Liver (tissue), 9 donors: ENCODE data around the gene RPL7L1. TPM values are rescaled to one million over a fixed set of nuclear protein-coding genes. Genes with fewer than 3 reads are reported as not detected.
"Not testable (repeated sequence)": the region's sequence is repeated elsewhere in the genome, so short reads cannot be mapped to it uniquely, and the experiment has no call there.

ENCODE experiments used
- DNase-seq: peaks from one replicate; pipeline ENCODE4 v3.0.0-alpha.2; 2017; ENCODE audit warnings: low spot score
- H3K27ac ChIP-seq, 2 donors: one replicate each; pipeline ENCODE4 v1.7.0; 2013; ENCODE audit warnings: inconsistent platforms in 2 of 2, low read length in 2 of 2, control low read depth in 1 of 2, low read depth in 1 of 2, mild to moderate bottlenecking in 1 of 2
- H3K27me3 ChIP-seq, 4 donors: one replicate each; pipeline versions ENCODE4 v1.6.1 to v1.7.0; 2013; ENCODE audit warnings: low read length in 3 of 4, inconsistent platforms in 1 of 4, mild to moderate bottlenecking in 1 of 4, moderate library complexity in 1 of 4; ENCODE audit not compliant: control insufficient read depth in 4 of 4, insufficient read depth in 4 of 4
- H3K36me3 ChIP-seq, 4 donors: one replicate each; pipeline versions ENCODE4 v1.6.1 to v1.7.0; 2013; ENCODE audit warnings: low read length in 3 of 4, mild to moderate bottlenecking in 3 of 4, low read depth in 1 of 4, moderate library complexity in 1 of 4; ENCODE audit not compliant: control insufficient read depth in 4 of 4, insufficient read depth in 3 of 4
- H3K4me1 ChIP-seq, 4 donors: one replicate each; pipeline versions ENCODE4 v1.6.1 to v1.7.0; 2013; ENCODE audit warnings: low read length in 3 of 4, mild to moderate bottlenecking in 3 of 4, moderate library complexity in 1 of 4; ENCODE audit not compliant: control insufficient read depth in 4 of 4, insufficient read depth in 4 of 4
- H3K4me3 ChIP-seq, 3 donors: one replicate each; pipeline versions ENCODE4 v1.6.1 to v1.7.0; 2013; ENCODE audit warnings: low read length in 3 of 3, control low read depth in 1 of 3, low read depth in 1 of 3, mild to moderate bottlenecking in 1 of 3
- H3K9ac ChIP-seq, 2 donors: one replicate each; pipeline ENCODE4 v1.7.0; 2013; ENCODE audit warnings: low read length in 2 of 2, mild to moderate bottlenecking in 2 of 2, moderate library complexity in 2 of 2, control low read depth in 1 of 2, low read depth in 1 of 2
- H3K9me3 ChIP-seq, 4 donors: one replicate each; pipeline versions ENCODE4 v1.6.1 to v1.7.0; 2013; ENCODE audit warnings: low read length in 3 of 4; ENCODE audit not compliant: control insufficient read depth in 4 of 4
- FOXA1 ChIP-seq: IDR thresholded peaks from 2 replicates; pipeline ENCODE4 v1.6.1; 2016; ENCODE audit warnings: antibody characterized with exemption
- FOXA2 ChIP-seq: IDR thresholded peaks from 2 replicates; pipeline ENCODE4 v1.6.1; 2016; ENCODE audit warnings: antibody characterized with exemption
- JUND ChIP-seq, 2 donors: IDR thresholded peaks; 2 replicates each; pipeline ENCODE4 v1.6.1; 2016; ENCODE audit warnings: antibody characterized with exemption in 2 of 2
- NR2F2 ChIP-seq: IDR thresholded peaks from 2 replicates; pipeline ENCODE4 v1.6.1; 2016; ENCODE audit warnings: antibody characterized with exemption
- RAD21 ChIP-seq, 2 donors: IDR thresholded peaks; 2 replicates each; pipeline ENCODE4 v1.6.1; 2016; ENCODE audit warnings: antibody characterized with exemption in 2 of 2, mild to moderate bottlenecking in 2 of 2
- RXRA ChIP-seq, 2 donors: IDR thresholded peaks; 2 replicates each; pipeline ENCODE4 v1.6.1; 2017 to 2018; ENCODE audit warnings: antibody characterized with exemption in 2 of 2, mild to moderate bottlenecking in 1 of 2
- SP1 ChIP-seq: IDR thresholded peaks from 2 replicates; pipeline ENCODE4 v1.6.1; 2018; ENCODE audit warnings: antibody characterized with exemption, mild to moderate bottlenecking
- TAF1 ChIP-seq: conservative IDR thresholded peaks from 2 replicates; pipeline ENCODE4 v1.6.1; 2016; ENCODE audit warnings: antibody characterized with exemption, mild to moderate bottlenecking
- ZBTB33 ChIP-seq: IDR thresholded peaks from 2 replicates; pipeline ENCODE4 v1.6.1; 2016; ENCODE audit warnings: antibody characterized with exemption
- WGBS: extraction: QIAGEN DNeasy Blood & Tissue Kit; methylation state at CpG from one replicate; pipeline ENCODE4 v1.1.7; 2013; 5-methylcytosine and 5-hydroxymethylcytosine counted together
- polyA plus RNA-seq, 2 donors: library from polyadenylated mRNA; stranded (reverse) in 1 of 2; unstranded in 1 of 2; fragments of 200-250 nt in 1 of 2; fragments of >200 nt in 1 of 2; fragmentation: Nextera tagmentation in 1 of 2; extraction: Ambion mirVana in 1 of 2; gene quantifications; one replicate each; pipeline versions ENCODE4 v1.2.1 to v1.2.3, GENCODE V29; 2013 to 2015
- total RNA-seq, 2 donors: library from RNA; depleted of rRNA; stranded (reverse); fragments of >200 nt; gene quantifications; one replicate each; pipeline ENCODE4 v1.2.3, GENCODE V29; 2014
- TF ChIP-seq, protein P1 (sequence below): IDR thresholded peaks from 2 replicates; pipeline ENCODE4 v1.6.1; 2016; ENCODE audit warnings: antibody characterized with exemption
- TF ChIP-seq, protein P2 (sequence below): IDR thresholded peaks from 2 replicates; pipeline ENCODE4 v1.6.1; 2016; ENCODE audit warnings: antibody characterized with exemption, mild to moderate bottlenecking
- donor health status: healthy.
- donor health status: healthy.
- donor health status: healthy.
- donor health status: healthy.
- donor health status: healthy.

RPL7L1 gene
- total and polyA plus RNA-seq, 4 donors: 39.6 to 63.8 (median 47.9) TPM

DNA sequence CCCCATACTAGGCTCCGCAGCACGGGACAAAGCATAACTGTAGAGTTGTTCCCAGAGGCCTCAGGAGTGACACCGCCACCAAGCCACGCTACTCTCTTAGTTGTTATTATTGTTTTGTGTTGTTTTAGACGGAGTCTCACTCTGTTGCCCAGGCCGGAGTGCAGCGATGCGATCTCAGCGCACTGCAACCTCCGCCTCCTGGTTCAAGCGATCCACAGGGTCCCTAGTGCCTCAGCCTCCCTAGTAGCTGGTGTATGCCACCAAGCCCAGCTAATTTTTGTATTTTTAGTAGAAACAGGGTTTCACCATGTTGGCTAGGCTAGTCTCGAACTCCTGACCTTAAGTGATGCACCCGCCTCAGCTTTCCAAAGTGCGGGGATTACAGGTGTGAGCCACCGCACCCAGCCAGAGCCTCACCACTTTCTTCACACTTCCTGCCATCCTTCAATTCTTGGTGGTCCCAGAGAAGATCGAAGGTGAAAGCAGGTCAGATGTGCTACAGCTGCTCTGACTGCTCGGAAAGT is 11.8 kb downstream of the RPL7L1 start:
- Histone ChIP-seq H3K27me3 (no peaks in the 10 kb centered on the region), H3K9ac (peak overlapping the region; percentile 45 to 93), H3K4me3 (peak overlapping the region; percentile 72 to 88 (median 85)), H3K36me3 (peaks cover 0 to 4% (median 1%) of the 10 kb centered on the region in 4 donors), H3K4me1 (peaks cover 3 to 15% (median 10%) of the 10 kb centered on the region in 4 donors), H3K9me3 (no peaks in the 10 kb centered on the region), H3K27ac (peak overlapping the region; percentile 85 to 87)
- no peak for DNase-seq
- WGBS: 48% methylated on average over 17 of the region's 17 CpGs
- TF ChIP-seq RXRA (IDR thresholded peaks at IDR 0.05) (no peak), RAD21 (IDR thresholded peaks at IDR 0.05) (no peak), SP1 (no peak), FOXA2 (no peak), TAF1 (no peak)
- TF ChIP-seq, protein P1, sequence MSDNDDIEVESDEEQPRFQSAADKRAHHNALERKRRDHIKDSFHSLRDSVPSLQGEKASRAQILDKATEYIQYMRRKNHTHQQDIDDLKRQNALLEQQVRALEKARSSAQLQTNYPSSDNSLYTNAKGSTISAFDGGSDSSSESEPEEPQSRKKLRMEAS: no peak

- H3K4me1 ChIP-seq: peaks cover 3 to 16% (median 11%) of the 10 kb centered on the region in 4 donors
- H3K27ac ChIP-seq: not testable (repeated sequence)
Observed at GRCh38 chr6:42894041-42894828, 14.8 kb downstream of the RPL7L1 start.

DNA sequence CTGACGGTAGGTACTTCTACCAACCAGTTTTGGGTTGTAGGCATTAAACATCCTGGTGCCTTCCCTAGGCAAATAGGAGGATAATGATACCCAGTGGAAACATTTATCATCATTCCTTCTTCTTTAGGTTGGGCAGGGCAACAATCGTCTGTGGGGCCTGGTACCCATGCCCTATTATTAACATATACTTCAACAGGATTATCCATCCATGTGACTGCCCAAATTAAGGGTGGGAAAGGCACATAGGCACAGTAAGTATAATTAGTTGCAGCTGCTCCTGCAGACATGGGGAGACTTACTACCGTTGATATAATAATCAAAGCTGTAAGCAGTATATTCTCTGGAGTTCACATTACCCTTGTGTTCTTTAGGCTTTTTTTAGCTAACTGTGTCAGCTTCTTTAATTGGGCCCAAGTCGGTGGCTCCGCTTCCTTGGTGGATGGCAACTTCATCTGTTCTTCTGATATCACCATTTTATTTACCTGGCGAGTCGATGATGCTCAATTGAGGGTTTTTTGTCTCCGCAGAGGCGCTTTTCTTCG is 16.8 kb downstream of the RPL7L1 start:
- no peak overlapping the region for H3K9ac ChIP-seq
- H3K27me3 ChIP-seq: no peaks in the 10 kb centered on the region
- no peaks in the 10 kb centered on the region for H3K36me3 ChIP-seq
- H3K27ac ChIP-seq: no peak overlapping the region
- DNase-seq: no peak
- no peaks in the 10 kb centered on the region for H3K9me3 ChIP-seq
- no peak for TF ChIP-seq RXRA (IDR thresholded peaks at IDR 0.05)
- TF ChIP-seq FOXA1: no peak
- no peak for TF ChIP-seq FOXA2
- TF ChIP-seq, protein P2, sequence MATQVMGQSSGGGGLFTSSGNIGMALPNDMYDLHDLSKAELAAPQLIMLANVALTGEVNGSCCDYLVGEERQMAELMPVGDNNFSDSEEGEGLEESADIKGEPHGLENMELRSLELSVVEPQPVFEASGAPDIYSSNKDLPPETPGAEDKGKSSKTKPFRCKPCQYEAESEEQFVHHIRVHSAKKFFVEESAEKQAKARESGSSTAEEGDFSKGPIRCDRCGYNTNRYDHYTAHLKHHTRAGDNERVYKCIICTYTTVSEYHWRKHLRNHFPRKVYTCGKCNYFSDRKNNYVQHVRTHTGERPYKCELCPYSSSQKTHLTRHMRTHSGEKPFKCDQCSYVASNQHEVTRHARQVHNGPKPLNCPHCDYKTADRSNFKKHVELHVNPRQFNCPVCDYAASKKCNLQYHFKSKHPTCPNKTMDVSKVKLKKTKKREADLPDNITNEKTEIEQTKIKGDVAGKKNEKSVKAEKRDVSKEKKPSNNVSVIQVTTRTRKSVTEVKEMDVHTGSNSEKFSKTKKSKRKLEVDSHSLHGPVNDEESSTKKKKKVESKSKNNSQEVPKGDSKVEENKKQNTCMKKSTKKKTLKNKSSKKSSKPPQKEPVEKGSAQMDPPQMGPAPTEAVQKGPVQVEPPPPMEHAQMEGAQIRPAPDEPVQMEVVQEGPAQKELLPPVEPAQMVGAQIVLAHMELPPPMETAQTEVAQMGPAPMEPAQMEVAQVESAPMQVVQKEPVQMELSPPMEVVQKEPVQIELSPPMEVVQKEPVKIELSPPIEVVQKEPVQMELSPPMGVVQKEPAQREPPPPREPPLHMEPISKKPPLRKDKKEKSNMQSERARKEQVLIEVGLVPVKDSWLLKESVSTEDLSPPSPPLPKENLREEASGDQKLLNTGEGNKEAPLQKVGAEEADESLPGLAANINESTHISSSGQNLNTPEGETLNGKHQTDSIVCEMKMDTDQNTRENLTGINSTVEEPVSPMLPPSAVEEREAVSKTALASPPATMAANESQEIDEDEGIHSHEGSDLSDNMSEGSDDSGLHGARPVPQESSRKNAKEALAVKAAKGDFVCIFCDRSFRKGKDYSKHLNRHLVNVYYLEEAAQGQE: no peak
- TF ChIP-seq NR2F2: no peak
- TF ChIP-seq JUND (IDR thresholded peaks at IDR 0.05): no peak
- no peak for TF ChIP-seq ZBTB33
- H3K4me1 ChIP-seq: peaks cover 0 to 5% (median 2%) of the 10 kb centered on the region in 4 donors
- WGBS: 91% methylated on average over 10 of the region's 10 CpGs
- H3K4me3 ChIP-seq: no peak overlapping the region

More at GRCh38 chr6:42894041-42894828, 14.8 kb downstream of the RPL7L1 start:
- H3K4me3 ChIP-seq, H3K9me3 ChIP-seq, H3K36me3 ChIP-seq, H3K9ac ChIP-seq, H3K27me3 ChIP-seq, DNase-seq: not testable (repeated sequence)
- 76% methylated on average over 19 of the region's 19 CpGs for WGBS
